Activated T-cell treated with anti-CD3 and anti-CD28 coated beads for 48 hours (primary cell): ENCODE results near the gene ODR4.
"Not testable (repeated sequence)": the region's sequence is repeated elsewhere in the genome, so short reads cannot be mapped to it uniquely, and the experiment has no call there.

ENCODE experiments used
- DNase-seq: peaks from one replicate; pipeline ENCODE4 v3.0.0-alpha.2; 2020; ENCODE audit warnings: low read depth

The ODR4 gene

GRCh38 chr1:186421446-186421845 lies 45.8 kb downstream of the ODR4 start:
- DNase-seq, result no peak

GRCh38 chr1:186424539-186424938 lies 48.9 kb downstream of the ODR4 start:
- DNase-seq, result no peak

DNA sequence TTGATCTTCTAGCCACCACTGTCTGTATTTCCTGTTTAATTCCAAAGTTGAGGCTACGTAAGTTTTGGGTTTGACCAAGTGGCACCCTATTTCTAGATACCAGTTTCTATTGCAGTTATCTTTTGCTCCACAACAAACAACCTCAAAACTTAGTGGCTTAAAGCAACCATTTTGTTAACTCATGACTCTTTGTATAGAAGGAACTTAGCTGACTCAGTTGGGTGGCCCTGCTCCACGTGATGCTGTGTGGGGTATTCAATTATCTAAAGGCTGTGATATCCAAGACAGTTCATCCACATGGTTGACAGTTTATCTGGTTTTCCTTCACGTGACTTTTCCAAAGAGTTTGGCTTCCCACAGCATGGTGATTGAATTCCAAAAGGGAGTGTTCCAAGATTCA lies 50.5 kb downstream of the ODR4 start:
- DNase-seq, result no peak

GRCh38 chr1:186429017-186429416 lies 53.4 kb downstream of the ODR4 start:
- no peak for DNase-seq

- no peak for DNase-seq
These were observed 59.7 kb downstream of the ODR4 start for GRCh38 chr1:186435336-186435735.

- no peak for DNase-seq
These were observed 62.9 kb downstream of the ODR4 start for GRCh38 chr1:186438567-186438966.

- DNase-seq, result no peak
These were observed 64.9 kb downstream of the ODR4 start for GRCh38 chr1:186440584-186440983.

DNA sequence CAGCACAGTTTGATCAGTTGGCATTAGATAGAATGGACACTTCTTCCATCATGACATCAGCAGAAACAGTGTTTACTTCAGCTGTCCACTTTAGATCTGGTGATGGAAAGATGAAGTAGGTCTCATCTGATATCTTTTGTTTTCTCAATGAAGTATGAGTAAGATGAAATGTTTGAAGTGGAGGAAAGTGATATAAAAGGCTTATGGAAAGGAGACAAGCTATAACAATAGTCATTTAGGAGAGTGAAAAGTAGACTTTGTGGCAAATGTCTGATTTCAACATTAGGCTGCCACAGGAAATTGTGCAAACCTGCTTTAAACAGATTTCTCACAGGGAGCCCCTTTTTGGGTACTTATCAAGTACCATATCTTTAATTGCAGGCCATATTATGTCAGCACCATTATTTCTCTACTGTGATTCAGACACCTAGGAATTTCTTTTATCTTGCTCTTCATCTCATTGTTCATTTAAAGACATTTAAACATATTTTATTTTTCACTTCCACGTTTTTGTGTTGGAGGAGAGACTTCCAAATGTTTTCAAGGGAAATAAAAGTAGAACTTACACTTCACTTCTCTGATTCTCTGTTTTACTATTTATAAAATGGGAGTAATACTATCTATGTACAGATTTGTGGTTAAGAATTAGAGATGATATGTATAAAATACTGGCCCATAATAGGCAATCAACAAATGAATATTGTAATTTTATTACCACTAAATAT lies 67.2 kb downstream of the ODR4 start:
- DNase-seq, result no peak

DNA sequence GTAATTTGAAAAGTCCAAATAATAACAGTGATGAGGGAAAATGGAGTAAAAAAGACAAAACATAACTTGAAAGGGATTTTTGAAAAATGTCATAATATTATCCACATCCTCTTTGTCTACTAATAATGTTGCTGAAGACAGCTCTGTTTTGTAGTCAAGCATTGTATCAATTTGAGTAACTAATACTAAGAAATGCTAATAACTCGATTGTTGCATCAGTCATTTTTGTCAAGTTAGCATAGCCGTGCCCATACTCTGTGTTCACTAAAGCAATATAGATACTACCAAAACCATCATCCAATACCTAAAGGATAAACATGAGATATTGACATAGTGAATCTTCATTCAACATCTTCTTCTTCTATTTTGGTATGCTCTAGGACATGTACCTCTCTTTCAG lies 68.0 kb downstream of the ODR4 start:
- DNase-seq, result no peak

DNA sequence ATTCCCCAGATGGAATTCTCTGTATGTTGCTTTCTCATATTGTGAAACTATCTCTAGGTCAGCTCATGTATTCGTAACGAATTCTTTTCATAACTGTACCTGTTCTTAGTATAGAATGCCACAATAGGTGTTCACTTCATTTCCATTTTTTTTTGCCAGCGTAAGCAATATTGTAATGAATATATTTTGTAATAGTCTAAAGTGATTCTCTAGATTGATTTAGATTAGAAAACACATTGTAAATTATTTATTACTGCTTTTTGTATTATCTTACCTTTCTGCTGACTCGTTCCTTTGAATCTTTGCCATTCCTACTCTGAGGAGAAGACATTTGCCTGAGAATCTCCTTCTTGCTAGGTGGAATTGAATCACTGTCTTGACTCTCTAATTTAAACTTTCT lies 70.5 kb downstream of the ODR4 start:
- no peak for DNase-seq

GRCh38 chr1:186454981-186455380 lies 79.3 kb downstream of the ODR4 start:
- no peak for DNase-seq

DNA sequence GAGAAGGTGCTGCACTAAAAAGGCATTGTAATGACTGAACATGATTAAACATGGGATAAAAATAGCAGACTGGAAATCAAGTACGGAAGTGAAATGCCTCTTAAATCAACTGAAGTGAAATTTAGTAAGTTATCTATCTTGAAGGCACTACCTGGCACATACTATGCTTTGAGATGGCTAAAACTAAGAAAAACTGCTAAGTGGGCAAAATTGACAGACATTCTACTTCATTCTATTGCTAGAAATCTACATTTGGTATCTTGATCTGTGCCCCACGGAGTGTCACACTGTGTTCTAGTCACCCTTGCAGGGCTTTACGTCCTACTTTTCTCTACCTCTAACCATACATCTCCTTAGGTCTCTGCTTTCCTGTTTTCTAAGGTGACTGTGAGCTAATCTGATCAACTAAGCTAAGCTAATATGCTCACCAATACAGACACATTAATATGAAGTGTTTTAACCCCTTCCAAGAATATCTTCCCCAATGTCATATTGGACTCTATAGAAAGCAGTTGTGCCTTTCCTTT lies 81.2 kb downstream of the ODR4 start:
- DNase-seq, result no peak

DNA sequence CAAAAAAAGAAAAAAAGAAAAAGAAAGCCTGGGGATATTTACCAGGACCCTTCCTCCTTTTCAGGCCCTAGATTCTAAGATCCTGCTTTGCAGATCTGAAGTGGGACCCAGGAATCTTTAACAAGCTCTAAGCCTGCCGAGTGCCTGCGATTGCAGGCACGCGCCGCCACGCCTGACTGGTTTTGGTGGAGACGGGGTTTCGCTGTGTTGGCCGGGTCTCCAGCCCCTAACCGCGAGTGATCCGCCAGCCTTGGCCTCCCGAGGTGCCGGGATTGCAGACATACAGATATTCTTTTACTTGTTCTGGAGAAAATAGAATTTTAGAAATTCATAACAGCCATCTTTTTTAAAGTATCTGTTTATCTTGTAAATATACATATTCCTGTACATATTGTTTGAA lies 83.5 kb downstream of the ODR4 start:
- not testable (repeated sequence) for DNase-seq

- DNase-seq, result no peak
These were observed 85.4 kb downstream of the ODR4 start, which contains the start of gene PDC for GRCh38 chr1:186461014-186461413. PDC (minus strand) TSS chr1:186461114; CDS start chr1:186449459, 11,655 bp downstream.

- no peak for DNase-seq
These were observed 87.9 kb downstream of the ODR4 start for GRCh38 chr1:186463511-186463910.

DNA sequence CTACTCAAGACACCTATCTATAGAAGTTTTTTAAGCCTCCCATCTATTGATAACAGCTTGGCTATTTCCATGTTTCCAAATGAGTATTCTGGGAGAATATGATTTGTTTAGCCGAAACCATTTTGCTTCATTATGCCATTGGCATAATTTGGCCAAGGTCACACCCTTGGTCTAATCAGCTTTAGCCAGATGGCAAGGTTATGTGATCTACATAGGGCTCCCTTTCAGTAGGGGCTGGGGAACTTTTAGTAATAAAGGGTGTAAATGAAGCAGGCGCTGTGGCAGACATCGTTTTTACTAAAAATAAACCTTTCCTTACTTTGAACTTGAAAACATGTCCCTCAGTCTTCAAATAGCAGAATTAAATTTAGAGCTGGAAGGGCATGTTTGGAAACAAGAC lies 88.3 kb downstream of the ODR4 start:
- DNase-seq, result no peak

- not testable (repeated sequence) for DNase-seq
These were observed 89.9 kb downstream of the ODR4 start for GRCh38 chr1:186465491-186465890.

DNA sequence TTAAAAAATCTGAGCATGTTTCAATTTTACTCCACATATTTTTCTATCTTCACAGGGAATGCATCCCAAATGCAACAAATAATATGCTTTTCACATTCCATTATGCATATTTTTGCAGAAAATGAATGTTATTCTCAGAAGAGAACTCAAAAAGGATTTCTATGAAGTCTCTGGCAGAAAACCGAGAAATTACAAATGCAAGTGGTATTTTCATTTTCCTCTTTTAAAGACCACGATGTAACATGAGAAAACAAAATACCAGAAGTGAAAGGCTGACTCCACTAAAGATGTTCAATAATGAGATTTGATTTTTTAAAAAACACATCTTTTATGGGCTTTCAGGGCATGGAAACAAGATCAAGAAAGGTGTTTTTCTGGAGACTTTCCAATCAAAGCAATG lies 90.3 kb downstream of the ODR4 start:
- no peak for DNase-seq
